Tongue (tissue), 2 donors: Measurements from ENCODE around the gene TTLL1. TPM values are rescaled to one million over a fixed set of nuclear protein-coding genes. Genes with fewer than 3 reads are reported as not detected.
A peak's percentile ranks its signal among the peaks of the same experiment; 100 is the strongest.
"Not testable (repeated sequence)": the region's sequence is repeated elsewhere in the genome, so short reads cannot be mapped to it uniquely, and the experiment has no call there.

Experiments
- DNase-seq: peaks from one replicate; pipeline ENCODE4 v3.0.0-alpha.2; 2015
- total RNA-seq: library from RNA; depleted of rRNA; stranded (reverse); fragments of >200 nt; gene quantifications from one replicate; pipeline ENCODE4 v1.2.3, GENCODE V29; 2014

TTLL1 gene
- total RNA-seq, 1 donor from 2014 or later: 7.9 TPM

GRCh38 chr22:43011079-43011478, 78.1 kb downstream of the TTLL1 start:
- no peak for DNase-seq

GRCh38 chr22:43009444-43009843, 79.7 kb downstream of the TTLL1 start:
- no peak for DNase-seq

GRCh38 chr22:43008921-43009320, 80.3 kb downstream of the TTLL1 start:
- DNase-seq: no peak

GRCh38 chr22:43008509-43008908, 80.7 kb downstream of the TTLL1 start:
- DNase-seq: no peak

GRCh38 chr22:43007519-43008102, 81.6 kb downstream of the TTLL1 start:
- DNase-seq: no peak

GRCh38 chr22:43006753-43007152, 82.4 kb downstream of the TTLL1 start:
- no peak for DNase-seq

- DNase-seq: no peak
Measured at GRCh38 chr22:43006016-43006505, 83.1 kb downstream of the TTLL1 start.

- DNase-seq: no peak
Measured at GRCh38 chr22:43005106-43005505, 84.1 kb downstream of the TTLL1 start.

- no peak for DNase-seq
Measured at GRCh38 chr22:43004362-43005035, 84.7 kb downstream of the TTLL1 start.

- no peak for DNase-seq
Measured at GRCh38 chr22:43002202-43002586, 87.0 kb downstream of the TTLL1 start.

- no peak for DNase-seq
Measured at GRCh38 chr22:43001271-43002201, 87.7 kb downstream of the TTLL1 start.

GRCh38 chr22:43000441-43001175, 88.6 kb downstream of the TTLL1 start:
- DNase-seq: no peak

- no peak for DNase-seq
Measured at GRCh38 chr22:42997582-42998090, 91.6 kb downstream of the TTLL1 start.

- DNase-seq: no peak
Measured at GRCh38 chr22:42996646-42997365, 92.4 kb downstream of the TTLL1 start.

- not testable (repeated sequence) for DNase-seq
Measured at GRCh38 chr22:42995654-42996053, 93.5 kb downstream of the TTLL1 start.

GRCh38 chr22:42994917-42995562, 94.2 kb downstream of the TTLL1 start:
- DNase-seq: peak; percentile 80

- no peak for DNase-seq
Measured at GRCh38 chr22:42994276-42994916, 94.8 kb downstream of the TTLL1 start.

GRCh38 chr22:42993651-42994275, 95.4 kb downstream of the TTLL1 start:
- DNase-seq: peak; percentile 55

- no peak for DNase-seq
Measured at GRCh38 chr22:42992886-42993479, 96.2 kb downstream of the TTLL1 start.
